Jurkat, Clone E6-1 (cell line): Measurements from ENCODE around the gene SCFD2. TPM values are rescaled to one million over a fixed set of nuclear protein-coding genes. Genes with fewer than 3 reads are reported as not detected.

Source experiments
- DNase-seq: peaks from one replicate; pipeline ENCODE4 v3.0.0-alpha.2; 2011; ENCODE audit warnings: low read depth, low spot score
- H3K4me3 ChIP-seq: 2 replicates; pipeline ENCODE4 v1.5.1; 2011; ENCODE audit warnings: mild to moderate bottlenecking, low read length, control low read depth, moderate library complexity
- polyA plus RNA-seq: library from polyadenylated mRNA; unstranded; fragments of >200 nt; gene quantifications from one replicate; pipeline ENCODE4 v1.2.1, GENCODE V29; 2012; ENCODE audit warnings: missing spikeins; ENCODE audit not compliant: insufficient read length, insufficient read depth

Gene SCFD2
- 17.4 TPM for polyA plus RNA-seq

- H3K4me3 ChIP-seq, result peak within 1 kb of the TSS; percentile 93
- DNase-seq, result peak; percentile 98
Observed at GRCh38 chr4:53365486-53366300, at the start of gene SCFD2. TSS of gene SCFD2 (minus strand) at chr4:53366061.

GRCh38 chr4:53409479-53409878, 43.6 kb upstream of the SCFD2 start:
- DNase-seq, result peak; percentile 73
- H3K4me3 ChIP-seq, result peak overlapping the region; percentile 37

- H3K4me3 ChIP-seq, result no peak overlapping the region
- no peak for DNase-seq
Observed at GRCh38 chr4:53380221-53380620, 14.4 kb upstream of the SCFD2 start.

- no peak for DNase-seq
- H3K4me3 ChIP-seq, result peak overlapping the region; percentile 73
Observed at GRCh38 chr4:53378171-53378482, 12.3 kb upstream of the SCFD2 start.

- peak; percentile 91 for DNase-seq
Observed at GRCh38 chr4:53377319-53378170, 11.7 kb upstream of the SCFD2 start, which contains the start of gene FIP1L1. TSS of gene FIP1L1 (plus strand) at chr4:53377641. CDS start at chr4:53377839, 198 bp downstream.

GRCh38 chr4:53376900-53377299, 11.0 kb upstream of the SCFD2 start:
- H3K4me3 ChIP-seq, result peak overlapping the region; percentile 73
- no peak for DNase-seq

More at GRCh38 chr4:53377319-53378170, 11.7 kb upstream of the SCFD2 start, which contains the start of gene FIP1L1:
- H3K4me3 ChIP-seq, result peak within 1 kb of the TSS; percentile 73

GRCh38 chr4:53374777-53375258, 9.0 kb upstream of the SCFD2 start:
- no peak overlapping the region for H3K4me3 ChIP-seq
- no peak for DNase-seq

- H3K4me3 ChIP-seq, result no peak overlapping the region
- DNase-seq, result no peak
Observed at GRCh38 chr4:53371843-53372521, 6.1 kb upstream of the SCFD2 start.

GRCh38 chr4:53371049-53371448, 5.2 kb upstream of the SCFD2 start:
- no peak for DNase-seq

GRCh38 chr4:53367721-53368120, 1.9 kb upstream of the SCFD2 start:
- DNase-seq, result no peak

More at GRCh38 chr4:53371049-53371448, 5.2 kb upstream of the SCFD2 start:
- H3K4me3 ChIP-seq, result no peak overlapping the region

GRCh38 chr4:53366301-53366716, 448 bp upstream of the SCFD2 start:
- peak overlapping the region; percentile 93 for H3K4me3 ChIP-seq
- no peak for DNase-seq

More at GRCh38 chr4:53367721-53368120, 1.9 kb upstream of the SCFD2 start:
- H3K4me3 ChIP-seq, result no peak overlapping the region

- H3K4me3 ChIP-seq, result peak overlapping the region; percentile 93
- no peak for DNase-seq
Observed at GRCh38 chr4:53365121-53365485, 758 bp downstream of the SCFD2 start.

- peak overlapping the region; percentile 93 for H3K4me3 ChIP-seq
- DNase-seq, result no peak
Observed at GRCh38 chr4:53364624-53365023, 1.2 kb downstream of the SCFD2 start.

- H3K4me3 ChIP-seq, result no peak overlapping the region
- no peak for DNase-seq
Observed at GRCh38 chr4:53362093-53362492, 3.8 kb downstream of the SCFD2 start.

- no peak for DNase-seq
- H3K4me3 ChIP-seq, result no peak overlapping the region
Observed at GRCh38 chr4:53361451-53361850, 4.4 kb downstream of the SCFD2 start.

GRCh38 chr4:53355930-53356521, 9.8 kb downstream of the SCFD2 start:
- DNase-seq, result no peak
- no peak overlapping the region for H3K4me3 ChIP-seq

- H3K4me3 ChIP-seq, result no peak overlapping the region
- no peak for DNase-seq
Observed at GRCh38 chr4:53354012-53354722, 11.7 kb downstream of the SCFD2 start.

GRCh38 chr4:53349091-53349491, 16.8 kb downstream of the SCFD2 start:
- H3K4me3 ChIP-seq, result no peak overlapping the region
- no peak for DNase-seq
